GM23248 (cell line): ENCODE results near the gene PJA1.

Experiments
- EZH2 ChIP-seq: fragments of 200-600 bp; sonication (generic); IDR thresholded peaks from 2 replicates; pipeline ENCODE4 v1.6.1; 2018; ENCODE audit warnings: antibody characterized with exemption, mild to moderate bottlenecking; ENCODE audit not compliant: insufficient read depth, poor library complexity, severe bottlenecking
- EZH2phosphoT487 ChIP-seq: fragments of 200-600 bp; sonication (generic); IDR thresholded peaks from 2 replicates; pipeline ENCODE4 v1.6.1; 2018; ENCODE audit warnings: antibody characterized with exemption, moderate library complexity, mild to moderate bottlenecking, low read depth; ENCODE audit not compliant: insufficient read depth

DNA sequence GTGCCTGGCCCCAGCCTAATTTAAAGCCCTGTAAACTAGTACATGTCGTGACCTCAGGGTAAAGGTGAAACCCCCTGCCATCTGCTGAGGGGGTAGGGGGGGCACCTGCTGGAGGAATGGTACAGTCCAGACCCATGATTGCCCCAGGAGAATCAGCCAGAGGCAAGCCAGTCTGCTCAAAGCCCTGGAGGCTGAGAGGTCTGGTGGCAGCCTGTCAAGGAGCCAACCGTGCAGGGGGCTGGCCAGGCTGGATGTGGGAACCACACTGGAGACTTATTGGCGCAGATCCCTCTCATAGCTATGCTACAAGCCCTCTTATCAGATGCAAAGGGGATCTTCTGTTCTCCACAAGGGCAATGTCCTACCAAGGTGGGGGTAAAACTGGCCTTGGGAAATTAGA is 31.4 kb upstream of the PJA1 start:
- TF ChIP-seq EZH2 = no peak
- TF ChIP-seq EZH2phosphoT487 = no peak
